HepG2 (cell line): Measurements from ENCODE around the gene GASK1A. TPM values are rescaled to one million over a fixed set of nuclear protein-coding genes. Genes with fewer than 3 reads are reported as not detected.

Experiments
- ATAC-seq: fragments of 200-7000 bp; cut with Tn5 transposase; 3 replicates; pipeline ENCODE4 v1.9.1; 2020; ENCODE audit warnings: mild to moderate bottlenecking, moderate library complexity
- BruUV-seq: library from RNA; stranded (reverse); fragments of 400-500 nt; replicated peaks from 2 replicates; lab custom pipeline; 2021; lab: Mats Ljungman, UMichigan
- CTCF ChIA-PET: fragments of 300-600 bp; formaldehyde crosslinking; extraction: SDS; loops from one replicate; lab custom pipeline; 2021; ENCODE audit warnings: low total read pairs, inconsistent platforms, low intra/inter-chr PET ratio; lab: Yijun Ruan, JAX
- POLR2A ChIA-PET: fragments of 350-600 bp; sonication (Branson Sonifier 250); formaldehyde crosslinking; loops from one replicate; lab custom pipeline; 2020; ENCODE audit warnings: antibody characterized with exemption, inconsistent platforms; lab: Yijun Ruan, JAX
- DNase-seq: peaks from one replicate; pipeline ENCODE4 v3.0.0-alpha.2; 2015; ENCODE audit warnings: low spot score
- FAIRE-seq: peaks from 3 replicates; lab custom pipeline; 2011; peaks lifted over from hg19 to GRCh38; lab: Jason Lieb, UNC
- H2AFZ ChIP-seq: one replicate; pipeline ENCODE4 v1.6.1; 2011; ENCODE audit warnings: low read length, inconsistent platforms
- H3K27ac ChIP-seq: fragments of 300-600 bp; 3 replicates; pipeline ENCODE4 v1.8.0; 2011; ENCODE audit warnings: mixed run types, mild to moderate bottlenecking, mixed read lengths, low read length, inconsistent platforms; ENCODE audit not compliant: insufficient read depth; ENCODE audit errors: extremely low read length
- H3K27me3 ChIP-seq, 2 experiments: fragments of 200-600 bp in 1 of 2; 2 replicates in 1 of 2; 3 replicates in 1 of 2; pipeline versions ENCODE4 v1.6.0 to v1.8.0; 2011; ENCODE audit warnings: low read length in 2 of 2, mild to moderate bottlenecking in 2 of 2, moderate library complexity in 2 of 2, inconsistent platforms in 1 of 2; ENCODE audit not compliant: insufficient read depth in 2 of 2, control insufficient read depth in 1 of 2
- H3K36me3 ChIP-seq, 2 experiments: fragments of 200-600 bp in 1 of 2; replicated peaks in 1 of 2; 2 replicates in 1 of 2; 3 replicates in 1 of 2; pipeline versions ENCODE4 v1.5.1 to v1.8.0; 2011; ENCODE audit warnings: low read length in 2 of 2, inconsistent platforms in 1 of 2; ENCODE audit not compliant: insufficient read depth in 2 of 2, control insufficient read depth in 1 of 2
- H3K4me1 ChIP-seq: 2 replicates; pipeline ENCODE4 v1.5.1; 2012; ENCODE audit warnings: low read length, inconsistent platforms; ENCODE audit not compliant: insufficient read depth
- H3K4me2 ChIP-seq: 2 replicates; pipeline ENCODE4 v1.6.0; 2011; ENCODE audit warnings: low read depth, low read length, inconsistent platforms
- H3K4me3 ChIP-seq, 3 experiments: fragments of 200-600 bp in 1 of 3; sonication (generic), shearing (Covaris generic) in 1 of 3; replicated peaks in 1 of 3; 2 replicates each; pipeline ENCODE4 v1.5.1; 2011 to 2016; ENCODE audit warnings: low read length in 3 of 3, inconsistent platforms in 2 of 3, low read depth in 2 of 3, mild to moderate bottlenecking in 2 of 3, control low read depth in 1 of 3, mixed read lengths in 1 of 3; ENCODE audit not compliant: insufficient read depth in 1 of 3
- H3K79me2 ChIP-seq: one replicate; pipeline ENCODE4 v1.6.1; 2011; ENCODE audit warnings: low read length, inconsistent platforms; ENCODE audit not compliant: insufficient read depth
- H3K9ac ChIP-seq: 2 replicates; pipeline ENCODE4 v1.6.0; 2011; ENCODE audit warnings: mild to moderate bottlenecking, low read depth, low read length, inconsistent platforms; ENCODE audit not compliant: insufficient read depth
- H3K9me3 ChIP-seq: 2 replicates; pipeline ENCODE4 v1.5.1; 2012; ENCODE audit warnings: mild to moderate bottlenecking, low read length
- H4K20me1 ChIP-seq: 2 replicates; pipeline ENCODE4 v1.6.0; 2011; ENCODE audit warnings: inconsistent platforms, mild to moderate bottlenecking, low read length, moderate library complexity; ENCODE audit not compliant: insufficient read depth
- DPF2 ChIP-seq: sonication (generic); formaldehyde crosslinking; IDR thresholded peaks from 2 replicates; pipeline ENCODE4 v1.4.0; 2020; ENCODE audit warnings: mild to moderate bottlenecking, low read depth, missing genetic modification reagents, borderline replicate concordance
- HNRNPH1 ChIP-seq: fragments of 200-400 bp; formaldehyde crosslinking; optimal IDR thresholded peaks from 2 replicates; pipeline ENCODE3; 2017; ENCODE audit warnings: mild to moderate bottlenecking, low read depth, low read length
- IRF2 ChIP-seq: IDR thresholded peaks from 2 replicates; pipeline ENCODE4 v1.6.1; 2018; ENCODE audit warnings: missing genetic modification reagents, missing compliant biosample characterization
- KDM6A ChIP-seq: IDR thresholded peaks from 2 replicates; pipeline ENCODE4 v1.6.1; 2016; ENCODE audit warnings: low read depth
- KLF12 ChIP-seq: sonication (generic); formaldehyde crosslinking; IDR thresholded peaks from 2 replicates; pipeline ENCODE4 v1.4.0; 2020; ENCODE audit warnings: missing genetic modification reagents, borderline replicate concordance
- NFE2L2 ChIP-seq: fragments of 150-350 bp; IDR thresholded peaks from 2 replicates; pipeline ENCODE4 v1.6.1; 2014; ENCODE audit warnings: low read length
- RBAK ChIP-seq: sonication (generic); formaldehyde crosslinking; IDR thresholded peaks from 2 replicates; pipeline ENCODE4 v1.5.1; 2020; ENCODE audit warnings: mild to moderate bottlenecking, missing genetic modification reagents
- TOPORS ChIP-seq: sonication (generic); formaldehyde crosslinking; IDR thresholded peaks from 2 replicates; pipeline ENCODE4 v1.8.0; 2023; ENCODE audit warnings: mild to moderate bottlenecking, missing genetic modification reagents
- ZBTB42 ChIP-seq: sonication (generic); formaldehyde crosslinking; IDR thresholded peaks from 2 replicates; pipeline ENCODE4 v1.5.0; 2020; ENCODE audit warnings: mild to moderate bottlenecking, missing genetic modification reagents
- ZFP36 ChIP-seq: fragments of 150-350 bp; IDR thresholded peaks from 2 replicates; pipeline ENCODE4 v1.6.1; 2018; ENCODE audit warnings: borderline replicate concordance, low read length, low read depth; ENCODE audit not compliant: partially characterized antibody
- ZNF496 ChIP-seq: sonication (generic); formaldehyde crosslinking; IDR thresholded peaks from 2 replicates; pipeline ENCODE4 v1.8.1; 2023; ENCODE audit warnings: mild to moderate bottlenecking, moderate library complexity, missing genetic modification reagents; ENCODE audit not compliant: insufficient replicate concordance
- ZNF749 ChIP-seq: sonication (generic); formaldehyde crosslinking; IDR thresholded peaks from 2 replicates; pipeline ENCODE4 v1.8.0; 2022; ENCODE audit warnings: mild to moderate bottlenecking, missing genetic modification reagents, moderate library complexity, borderline replicate concordance
- WGBS: methylation state at CpG from one replicate; pipeline ENCODE4 v1.1.6; 2017; ENCODE audit warnings: low lambda C conversion rate; 5-methylcytosine and 5-hydroxymethylcytosine counted together
- in situ Hi-C: cut with HindIII; loops from 2 replicates; pipeline ENCODE4 v1.10.0; 2017; ENCODE audit warnings: low pct_unique_long_range_greater_than_20kb; ENCODE audit not compliant: extremely low pct_ligation_motif_present
- intact Hi-C: fragments of 100-400 bp; cut with micrococcal nuclease; formaldehyde crosslinking; loops from one replicate; pipeline ENCODE4 v1.10.0; 2022; ENCODE audit not compliant: unreplicated experiment
- polyA plus RNA-seq, 8 experiments: library from polyadenylated mRNA; depleted of rRNA in 3 of 8; stranded (reverse) in 7 of 8; unstranded in 1 of 8; fragments of >200 nt; fragmentation: Illumina TruSeq in 4 of 8; extraction: Trizol in 4 of 8; gene quantifications; 2 replicates each; pipeline versions ENCODE4 v1.2.1 to v1.2.3, GENCODE V29; 2011 to 2016; ENCODE audit warnings: low read depth in 4 of 8, missing spikeins in 1 of 8, mixed read lengths in 1 of 8; ENCODE audit not compliant: insufficient read depth in 1 of 8
- total RNA-seq, 5 experiments: library from RNA; depleted of rRNA; stranded (reverse); fragments of >200 nt; fragmentation: Illumina TruSeq; extraction: Trizol; gene quantifications; 2 replicates each; pipeline ENCODE4 v1.2.3, GENCODE V29; 2016; ENCODE audit warnings: low read depth in 1 of 5
- TF ChIP-seq, protein P1 (sequence below): IDR thresholded peaks from 2 replicates; pipeline ENCODE4 v1.6.1; 2016; ENCODE audit warnings: mild to moderate bottlenecking, missing biosample characterization, missing genetic modification reagents
- TF ChIP-seq, protein P2 (sequence below): sonication (generic); formaldehyde crosslinking; IDR thresholded peaks from 2 replicates; pipeline ENCODE4 v1.4.0; 2020; ENCODE audit warnings: missing genetic modification reagents

GASK1A gene
- total and polyA plus RNA-seq, 2 of the 13 experiments (the other 11 are each of a cell fraction or from before 2014, with no cell fraction given) = not detected

- H3K4me1 ChIP-seq = no peaks in the 10 kb centered on the region
- H2AFZ ChIP-seq = no peak overlapping the region
- H3K9ac ChIP-seq = no peak overlapping the region
- 13% methylated on average over 1 of the region's 1 CpG for WGBS
- in situ Hi-C loops = no loop called here
- H3K36me3 ChIP-seq = no peaks in the 10 kb centered on the region
- no peaks in the 10 kb centered on the region for H3K79me2 ChIP-seq
- intact Hi-C loops = no loop called here
- no peaks in the 10 kb centered on the region for H3K9me3 ChIP-seq
- ChIA-PET CTCF (no interaction called here), POLR2A (no interaction called here)
- BruUV-seq = no TSS peak
- H3K4me3 ChIP-seq = no peak overlapping the region
- H4K20me1 ChIP-seq = no peaks in the 10 kb centered on the region
- no peak overlapping the region for H3K4me2 ChIP-seq
- H3K27ac ChIP-seq = no peak overlapping the region
- ATAC-seq (no peak), DNase-seq (no peak), FAIRE-seq (no peak)
- H3K27me3 ChIP-seq = peaks cover 0 to 6% of the 10 kb centered on the region in 2 experiments; a peak in 2 of 5 replicates
- TF ChIP-seq ZFP36 = no peak
- TF ChIP-seq KLF12 (CRISPR knock-in tag) = no peak
- no peak for TF ChIP-seq ZBTB42 (CRISPR knock-in tag)
- no peak for TF ChIP-seq RBAK (CRISPR knock-in tag)
- TF ChIP-seq IRF2 (CRISPR knock-in tag) = no peak
- TF ChIP-seq, protein P1, sequence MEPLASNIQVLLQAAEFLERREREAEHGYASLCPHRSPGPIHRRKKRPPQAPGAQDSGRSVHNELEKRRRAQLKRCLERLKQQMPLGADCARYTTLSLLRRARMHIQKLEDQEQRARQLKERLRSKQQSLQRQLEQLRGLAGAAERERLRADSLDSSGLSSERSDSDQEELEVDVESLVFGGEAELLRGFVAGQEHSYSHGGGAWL (CRISPR knock-in tag) = no peak
- no peak for TF ChIP-seq ZNF496 (CRISPR knock-in tag)
- TF ChIP-seq TOPORS (CRISPR knock-in tag) = no peak
- no peak for TF ChIP-seq ZNF749
- TF ChIP-seq, protein P2, sequence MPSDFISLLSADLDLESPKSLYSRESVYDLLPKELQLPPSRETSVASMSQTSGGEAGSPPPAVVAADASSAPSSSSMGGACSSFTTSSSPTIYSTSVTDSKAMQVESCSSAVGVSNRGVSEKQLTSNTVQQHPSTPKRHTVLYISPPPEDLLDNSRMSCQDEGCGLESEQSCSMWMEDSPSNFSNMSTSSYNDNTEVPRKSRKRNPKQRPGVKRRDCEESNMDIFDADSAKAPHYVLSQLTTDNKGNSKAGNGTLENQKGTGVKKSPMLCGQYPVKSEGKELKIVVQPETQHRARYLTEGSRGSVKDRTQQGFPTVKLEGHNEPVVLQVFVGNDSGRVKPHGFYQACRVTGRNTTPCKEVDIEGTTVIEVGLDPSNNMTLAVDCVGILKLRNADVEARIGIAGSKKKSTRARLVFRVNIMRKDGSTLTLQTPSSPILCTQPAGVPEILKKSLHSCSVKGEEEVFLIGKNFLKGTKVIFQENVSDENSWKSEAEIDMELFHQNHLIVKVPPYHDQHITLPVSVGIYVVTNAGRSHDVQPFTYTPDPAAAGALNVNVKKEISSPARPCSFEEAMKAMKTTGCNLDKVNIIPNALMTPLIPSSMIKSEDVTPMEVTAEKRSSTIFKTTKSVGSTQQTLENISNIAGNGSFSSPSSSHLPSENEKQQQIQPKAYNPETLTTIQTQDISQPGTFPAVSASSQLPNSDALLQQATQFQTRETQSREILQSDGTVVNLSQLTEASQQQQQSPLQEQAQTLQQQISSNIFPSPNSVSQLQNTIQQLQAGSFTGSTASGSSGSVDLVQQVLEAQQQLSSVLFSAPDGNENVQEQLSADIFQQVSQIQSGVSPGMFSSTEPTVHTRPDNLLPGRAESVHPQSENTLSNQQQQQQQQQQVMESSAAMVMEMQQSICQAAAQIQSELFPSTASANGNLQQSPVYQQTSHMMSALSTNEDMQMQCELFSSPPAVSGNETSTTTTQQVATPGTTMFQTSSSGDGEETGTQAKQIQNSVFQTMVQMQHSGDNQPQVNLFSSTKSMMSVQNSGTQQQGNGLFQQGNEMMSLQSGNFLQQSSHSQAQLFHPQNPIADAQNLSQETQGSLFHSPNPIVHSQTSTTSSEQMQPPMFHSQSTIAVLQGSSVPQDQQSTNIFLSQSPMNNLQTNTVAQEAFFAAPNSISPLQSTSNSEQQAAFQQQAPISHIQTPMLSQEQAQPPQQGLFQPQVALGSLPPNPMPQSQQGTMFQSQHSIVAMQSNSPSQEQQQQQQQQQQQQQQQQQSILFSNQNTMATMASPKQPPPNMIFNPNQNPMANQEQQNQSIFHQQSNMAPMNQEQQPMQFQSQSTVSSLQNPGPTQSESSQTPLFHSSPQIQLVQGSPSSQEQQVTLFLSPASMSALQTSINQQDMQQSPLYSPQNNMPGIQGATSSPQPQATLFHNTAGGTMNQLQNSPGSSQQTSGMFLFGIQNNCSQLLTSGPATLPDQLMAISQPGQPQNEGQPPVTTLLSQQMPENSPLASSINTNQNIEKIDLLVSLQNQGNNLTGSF = no peak
- TF ChIP-seq HNRNPH1 = no peak
- no peak for TF ChIP-seq DPF2
- TF ChIP-seq KDM6A = no peak
- TF ChIP-seq NFE2L2 = no peak
These were observed 43.6 kb upstream of the GASK1A start for GRCh38 chr3:42935472-42935871.
